ENCODE data around the gene LRRC8D. TPM values are rescaled to one million over a fixed set of nuclear protein-coding genes. Genes with fewer than 3 reads are reported as not detected.

Gene LRRC8D
- total RNA-seq, 1 experiment from 2014 or later, result 37.2 TPM

DNA sequence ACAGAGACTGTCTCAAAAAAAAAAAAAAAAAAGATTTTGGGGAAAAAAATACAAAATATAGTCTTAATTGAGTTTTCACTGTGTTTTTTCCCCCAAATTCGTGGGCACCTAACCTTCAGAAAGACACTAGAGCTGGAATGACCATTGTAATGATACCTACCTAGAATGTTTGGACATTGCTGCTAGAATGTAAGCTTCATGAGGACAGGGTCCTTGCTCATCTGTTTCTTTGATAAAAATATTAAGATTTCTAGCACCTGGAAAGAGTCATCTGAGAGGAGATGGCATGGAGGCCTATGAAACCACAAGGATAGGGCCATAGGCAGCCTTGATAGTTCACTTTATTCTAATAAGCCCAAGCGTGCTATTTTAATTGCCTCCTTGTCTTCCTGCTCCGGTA, 6.5 kb downstream of the LRRC8D start:
- no peak for DNase-seq
- Histone ChIP-seq H3K4me1 (ENCODE audit: insufficient read depth, low read length) (peaks cover 13% of the 10 kb centered on the region), H3K27ac (ENCODE audit: insufficient read length, low read depth, low read length) (no peak overlapping the region), H2BK12ac (ENCODE audit: insufficient read length, low read depth, low read length) (no peak overlapping the region), H3K18ac (ENCODE audit: insufficient read length, low read depth, low read length) (no peak overlapping the region), H4K8ac (replicated peaks; ENCODE audit: insufficient read length, low read depth, low read length) (no peak overlapping the region), H3K14ac (ENCODE audit: insufficient read depth, low read length) (no peak overlapping the region), H3T11ph (ENCODE audit: low read length) (no peak overlapping the region), H3K23ac (ENCODE audit: insufficient read length, low read depth, low read length) (no peak overlapping the region), H3K4me2 (ENCODE audit: insufficient read depth, insufficient read length, low read length) (no peak overlapping the region), H3K56ac (ENCODE audit: insufficient read length, low read depth, low read length) (no peak overlapping the region), H3K79me1 (ENCODE audit: insufficient read depth, low read depth, low read length, poor library complexity, severe bottlenecking) (peaks cover 8% of the 10 kb centered on the region), H2BK120ac (ENCODE audit: low read depth, low read length, poor library complexity, severe bottlenecking) (no peak overlapping the region), H3K4ac (ENCODE audit: low read depth, low read length) (no peak overlapping the region), H2BK15ac (ENCODE audit: low read depth, low read length) (no peak overlapping the region), H4K91ac (ENCODE audit: insufficient read length, low read depth, low read length) (no peak overlapping the region), H2BK20ac (ENCODE audit: low read depth, low read length, poor library complexity, severe bottlenecking) (no peak overlapping the region), H3K27me3 (ENCODE audit: insufficient read depth, low read length) (no peaks in the 10 kb centered on the region), H2AFZ (ENCODE audit: low read length) (no peak overlapping the region), H4K20me1 (ENCODE audit: control insufficient read depth, insufficient read depth, insufficient read length) (no peaks in the 10 kb centered on the region), H2AK5ac (ENCODE audit: insufficient read length, low read length) (no peak overlapping the region), H3K23me2 (ENCODE audit: insufficient read length, low read depth, low read length, poor library complexity, severe bottlenecking) (peaks cover under 1% of the 10 kb centered on the region), H2BK5ac (ENCODE audit: insufficient read length, low read length) (no peak overlapping the region), H3K9me3 (ENCODE audit: control insufficient read depth, low read depth, low read length) (no peaks in the 10 kb centered on the region), H4K5ac (ENCODE audit: insufficient read length, low read depth, low read length) (no peak overlapping the region), H3K9ac (ENCODE audit: extremely low read depth, insufficient read length, low read length) (no peak overlapping the region), H3K79me2 (ENCODE audit: insufficient read depth, low read length) (peaks cover 10% of the 10 kb centered on the region; the same call in 1 of the 2 replicates)
- H3K27ac Mint-ChIP-seq, result no peak overlapping the region
- no peak overlapping the region for H3K4me3 Mint-ChIP-seq
- no peaks in the 10 kb centered on the region for H3K9me3 Mint-ChIP-seq
- TF ChIP-seq, protein P1, sequence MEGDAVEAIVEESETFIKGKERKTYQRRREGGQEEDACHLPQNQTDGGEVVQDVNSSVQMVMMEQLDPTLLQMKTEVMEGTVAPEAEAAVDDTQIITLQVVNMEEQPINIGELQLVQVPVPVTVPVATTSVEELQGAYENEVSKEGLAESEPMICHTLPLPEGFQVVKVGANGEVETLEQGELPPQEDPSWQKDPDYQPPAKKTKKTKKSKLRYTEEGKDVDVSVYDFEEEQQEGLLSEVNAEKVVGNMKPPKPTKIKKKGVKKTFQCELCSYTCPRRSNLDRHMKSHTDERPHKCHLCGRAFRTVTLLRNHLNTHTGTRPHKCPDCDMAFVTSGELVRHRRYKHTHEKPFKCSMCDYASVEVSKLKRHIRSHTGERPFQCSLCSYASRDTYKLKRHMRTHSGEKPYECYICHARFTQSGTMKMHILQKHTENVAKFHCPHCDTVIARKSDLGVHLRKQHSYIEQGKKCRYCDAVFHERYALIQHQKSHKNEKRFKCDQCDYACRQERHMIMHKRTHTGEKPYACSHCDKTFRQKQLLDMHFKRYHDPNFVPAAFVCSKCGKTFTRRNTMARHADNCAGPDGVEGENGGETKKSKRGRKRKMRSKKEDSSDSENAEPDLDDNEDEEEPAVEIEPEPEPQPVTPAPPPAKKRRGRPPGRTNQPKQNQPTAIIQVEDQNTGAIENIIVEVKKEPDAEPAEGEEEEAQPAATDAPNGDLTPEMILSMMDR (conservative IDR thresholded peaks at IDR 0.05), result no peak
- H3K4me1 Mint-ChIP-seq, result peaks cover 44% of the 10 kb centered on the region in 2 experiments
- no peaks in the 10 kb centered on the region for H3K27me3 Mint-ChIP-seq (ENCODE audit: low read depth)
- no CpG with 5 or more reads among the region's 3 CpGs for whole genome bisulfite sequencing (ENCODE audit: extremely low coverage, insufficient read length, low lambda C conversion rate)
- H3K36me3 Mint-ChIP-seq (ENCODE audit: insufficient read depth in 1 of 3, low read depth in 3 of 3), result peaks cover 5 to 30% (median 25%) of the 10 kb centered on the region in 3 experiments; a peak in 6 of 7 replicates

Data from H9 (cell line).